CD14-positive monocyte (primary cell): ENCODE measurements around the gene MED28. TPM values are rescaled to one million over a fixed set of nuclear protein-coding genes. Genes with fewer than 3 reads are reported as not detected.

Experiments
- DNase-seq, 3 donors: peaks; one replicate each; pipeline ENCODE4 v3.0.0-alpha.2; 2011 to 2022
- H2AFZ ChIP-seq: 2 replicates; pipeline ENCODE4 v1.6.0; 2012; ENCODE audit warnings: mild to moderate bottlenecking, low read depth, low read length, inconsistent platforms; ENCODE audit not compliant: insufficient read depth, poor library complexity, severe bottlenecking
- H3K27ac ChIP-seq, 2 donors: 1 replicate in 1 of 2; 2 replicates in 1 of 2; pipeline ENCODE4 v1.5.1; 2012 to 2013; ENCODE audit warnings: low read length in 2 of 2, control low read depth in 1 of 2, inconsistent platforms in 1 of 2, low read depth in 1 of 2, mild to moderate bottlenecking in 1 of 2
- H3K27me3 ChIP-seq, 2 donors: one replicate each; pipeline versions ENCODE4 v1.6.0 to v1.6.1; 2011 to 2013; ENCODE audit warnings: low read length in 2 of 2; ENCODE audit not compliant: control insufficient read depth in 2 of 2, insufficient read depth in 2 of 2
- H3K36me3 ChIP-seq, 2 donors: replicated peaks in 1 of 2; 1 replicate in 1 of 2; 2 replicates in 1 of 2; pipeline versions ENCODE4 v1.5.1 to v1.6.1; 2012 to 2013; ENCODE audit warnings: low read length in 2 of 2, control low read depth in 1 of 2, inconsistent platforms in 1 of 2, mild to moderate bottlenecking in 1 of 2; ENCODE audit not compliant: insufficient read depth in 2 of 2, control insufficient read depth in 1 of 2
- H3K4me1 ChIP-seq, 2 donors: 1 replicate in 1 of 2; 2 replicates in 1 of 2; pipeline versions ENCODE4 v1.5.1 to v1.6.1; 2012 to 2013; ENCODE audit warnings: low read length in 2 of 2, control low read depth in 1 of 2, inconsistent platforms in 1 of 2, mild to moderate bottlenecking in 1 of 2, moderate library complexity in 1 of 2; ENCODE audit not compliant: insufficient read depth in 2 of 2, control insufficient read depth in 1 of 2
- H3K4me2 ChIP-seq: replicated peaks from 2 replicates; pipeline ENCODE3; 2012; ENCODE audit warnings: low read length, moderate library complexity, mild to moderate bottlenecking; ENCODE audit not compliant: poor library complexity, severe bottlenecking; ENCODE audit errors: extremely low read depth
- H3K4me3 ChIP-seq, 3 experiments: fragments of 200-600 bp in 1 of 3; sonication (generic) in 1 of 3; replicated peaks in 1 of 3; 1 replicate in 2 of 3; 2 replicates in 1 of 3; pipeline ENCODE4 v1.5.1; 2011 to 2013; ENCODE audit warnings: low read length in 3 of 3, mild to moderate bottlenecking in 3 of 3, control low read depth in 2 of 3, low read depth in 2 of 3, inconsistent platforms in 1 of 3, moderate library complexity in 1 of 3
- H3K79me2 ChIP-seq: 2 replicates; pipeline ENCODE4 v1.6.0; 2012; ENCODE audit warnings: mild to moderate bottlenecking, control low read depth, inconsistent platforms, low read length, moderate library complexity; ENCODE audit not compliant: insufficient read depth
- H3K9ac ChIP-seq: 2 replicates; pipeline ENCODE4 v1.6.0; 2017; ENCODE audit warnings: low read length, mild to moderate bottlenecking; ENCODE audit not compliant: insufficient read depth, poor library complexity, severe bottlenecking
- H3K9me3 ChIP-seq, 2 donors: replicated peaks in 1 of 2; 1 replicate in 1 of 2; 2 replicates in 1 of 2; pipeline versions ENCODE4 v1.5.1 to v1.6.1; 2012 to 2013; ENCODE audit warnings: low read length in 2 of 2, control low read depth in 1 of 2; ENCODE audit not compliant: control insufficient read depth in 1 of 2, insufficient read depth in 1 of 2
- H4K20me1 ChIP-seq: 2 replicates; pipeline ENCODE4 v1.6.0; 2012; ENCODE audit warnings: mild to moderate bottlenecking, low read length, control low read depth, moderate library complexity; ENCODE audit not compliant: insufficient read depth
- H3K27ac Mint-ChIP-seq, 7 donors: one replicate each; pipeline ENCODE4 v1.8.0; 2020; ENCODE audit warnings: mild to moderate bottlenecking in 7 of 7, mixed read lengths in 7 of 7, moderate library complexity in 6 of 7, inconsistent platforms in 2 of 7
- H3K27me3 Mint-ChIP-seq, 3 donors: one replicate each; pipeline ENCODE4 v1.8.0; 2021 to 2022; ENCODE audit warnings: low read depth in 3 of 3, mild to moderate bottlenecking in 3 of 3, mixed read lengths in 3 of 3, moderate library complexity in 3 of 3, inconsistent platforms in 1 of 3
- H3K36me3 Mint-ChIP-seq, 2 donors: one replicate each; pipeline ENCODE4 v1.8.0; 2020; ENCODE audit warnings: mixed read lengths in 2 of 2, inconsistent platforms in 1 of 2, mild to moderate bottlenecking in 1 of 2
- H3K4me1 Mint-ChIP-seq: one replicate; pipeline ENCODE4 v1.8.0; 2020; ENCODE audit warnings: mild to moderate bottlenecking, mixed read lengths
- H3K4me3 Mint-ChIP-seq, 2 donors: one replicate each; pipeline ENCODE4 v1.8.0; 2020; ENCODE audit warnings: mild to moderate bottlenecking in 2 of 2, mixed read lengths in 2 of 2, moderate library complexity in 1 of 2
- H3K9me3 Mint-ChIP-seq, 7 donors: one replicate each; pipeline ENCODE4 v1.8.0; 2020 to 2022; ENCODE audit warnings: mixed read lengths in 7 of 7, mild to moderate bottlenecking in 6 of 7, moderate library complexity in 6 of 7, inconsistent platforms in 2 of 7
- WGBS: methylation state at CpG from one replicate; pipeline ENCODE4 v1.1.5; 2013; ENCODE audit warnings: missing lambda C conversion rate; ENCODE audit not compliant: insufficient coverage; 5-methylcytosine and 5-hydroxymethylcytosine counted together
- intact Hi-C, 2 donors: fragments of 100-400 bp; cut with micrococcal nuclease; formaldehyde crosslinking; loops; one replicate each; pipeline versions ENCODE4 v1.15.0 to v1.15.1; 2023
- polyA plus RNA-seq, 3 donors: library from polyadenylated mRNA; depleted of rRNA in 1 of 3; unstranded in 2 of 3; stranded (reverse) in 1 of 3; fragments of 300-500 nt in 2 of 3; fragments of >200 nt in 1 of 3; fragmentation: Illumina TruSeq in 2 of 3; gene quantifications; 1 replicate in 2 of 3; 2 replicates in 1 of 3; pipeline ENCODE4 v1.2.3, GENCODE V29; 2012 to 2021
- TF ChIP-seq, protein P1 (sequence below): fragments of 200-600 bp; IDR thresholded peaks from one replicate; pipeline ENCODE4 v1.8.0; 2022; ENCODE audit warnings: antibody characterized with exemption, mild to moderate bottlenecking

Gene MED28
- polyA plus RNA-seq, 3 donors = 8.6 to 46.4 (median 43.5) TPM

DNA sequence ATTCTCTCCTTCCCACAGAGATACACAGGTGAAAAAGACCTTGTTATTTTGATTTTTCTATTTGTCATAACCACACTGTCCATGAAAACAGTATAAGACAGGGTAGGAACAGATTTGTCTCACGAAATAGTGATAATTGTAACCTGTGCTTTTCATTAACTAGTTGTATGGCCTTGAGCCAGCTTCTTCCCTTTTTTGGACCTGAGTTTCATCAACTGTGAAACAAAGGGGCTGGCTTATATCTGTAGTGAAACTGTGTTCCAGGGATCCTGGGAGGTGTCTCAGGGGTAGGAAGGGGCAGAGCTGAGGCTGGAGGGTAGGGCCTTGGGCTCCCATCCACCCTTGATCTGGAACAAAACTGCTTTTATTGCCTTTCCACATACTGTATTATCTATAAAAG, 50.9 kb downstream of the MED28 start:
- no peak for DNase-seq
- Histone ChIP-seq H3K27ac (no peak overlapping the region), H3K36me3 (no peaks in the 10 kb centered on the region), H4K20me1 (no peaks in the 10 kb centered on the region), H3K9me3 (no peaks in the 10 kb centered on the region), H3K4me3 (no peak overlapping the region), H3K27me3 (no peaks in the 10 kb centered on the region), H3K9ac (no peak overlapping the region), H3K4me1 (peaks cover 11 to 25% of the 10 kb centered on the region in 2 donors), H3K79me2 (no peaks in the 10 kb centered on the region), H3K4me2 (no peak overlapping the region), H2AFZ (peak overlapping the region; percentile 24)
- Mint-ChIP-seq H3K4me3 (no peak overlapping the region), H3K36me3 (no peaks in the 10 kb centered on the region), H3K27ac (no peak overlapping the region), H3K4me1 (peaks cover 25% of the 10 kb centered on the region), H3K27me3 (peaks cover 1 to 2% (median 2%) of the 10 kb centered on the region in 3 donors), H3K9me3 (peaks cover 0 to 3% (median 0%) of the 10 kb centered on the region in 7 donors)
- WGBS = no CpG with 5 or more reads among the region's 1 CpG
- TF ChIP-seq, protein P1, sequence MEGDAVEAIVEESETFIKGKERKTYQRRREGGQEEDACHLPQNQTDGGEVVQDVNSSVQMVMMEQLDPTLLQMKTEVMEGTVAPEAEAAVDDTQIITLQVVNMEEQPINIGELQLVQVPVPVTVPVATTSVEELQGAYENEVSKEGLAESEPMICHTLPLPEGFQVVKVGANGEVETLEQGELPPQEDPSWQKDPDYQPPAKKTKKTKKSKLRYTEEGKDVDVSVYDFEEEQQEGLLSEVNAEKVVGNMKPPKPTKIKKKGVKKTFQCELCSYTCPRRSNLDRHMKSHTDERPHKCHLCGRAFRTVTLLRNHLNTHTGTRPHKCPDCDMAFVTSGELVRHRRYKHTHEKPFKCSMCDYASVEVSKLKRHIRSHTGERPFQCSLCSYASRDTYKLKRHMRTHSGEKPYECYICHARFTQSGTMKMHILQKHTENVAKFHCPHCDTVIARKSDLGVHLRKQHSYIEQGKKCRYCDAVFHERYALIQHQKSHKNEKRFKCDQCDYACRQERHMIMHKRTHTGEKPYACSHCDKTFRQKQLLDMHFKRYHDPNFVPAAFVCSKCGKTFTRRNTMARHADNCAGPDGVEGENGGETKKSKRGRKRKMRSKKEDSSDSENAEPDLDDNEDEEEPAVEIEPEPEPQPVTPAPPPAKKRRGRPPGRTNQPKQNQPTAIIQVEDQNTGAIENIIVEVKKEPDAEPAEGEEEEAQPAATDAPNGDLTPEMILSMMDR = no peak
- intact Hi-C loops = no loop called here

DNA sequence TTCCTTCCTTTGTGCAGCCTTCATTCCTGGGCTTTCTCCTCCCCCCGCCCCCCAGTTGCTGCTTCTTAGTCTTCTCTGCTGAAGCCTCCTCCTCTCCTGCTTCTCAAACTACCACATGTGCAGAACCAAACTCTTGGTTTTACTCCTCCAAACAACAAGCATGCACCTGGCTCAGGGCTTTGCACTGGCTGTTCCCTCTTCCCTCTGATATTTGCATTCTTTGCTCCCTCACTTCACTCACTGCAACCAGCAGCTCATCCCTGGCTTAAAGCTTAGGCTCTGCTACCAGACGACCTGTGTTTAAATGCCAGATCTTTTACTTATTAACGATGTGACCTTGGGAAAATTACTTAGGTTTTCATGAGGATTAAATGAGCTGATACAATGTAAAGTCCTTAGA, 51.4 kb downstream of the MED28 start:
- intact Hi-C loops = no loop called here
- no CpG with 5 or more reads among the region's 3 CpGs for WGBS
- Histone ChIP-seq H3K4me3 (no peak overlapping the region), H3K27me3 (no peaks in the 10 kb centered on the region), H3K27ac (no peak overlapping the region), H3K36me3 (no peaks in the 10 kb centered on the region), H3K4me1 (peaks cover 11 to 25% of the 10 kb centered on the region in 2 donors), H3K4me2 (no peak overlapping the region), H4K20me1 (no peaks in the 10 kb centered on the region), H3K9ac (no peak overlapping the region), H2AFZ (peak overlapping the region; percentile 13), H3K79me2 (no peaks in the 10 kb centered on the region), H3K9me3 (no peaks in the 10 kb centered on the region)
- no peak for DNase-seq
- Mint-ChIP-seq H3K9me3 (peaks cover 0 to 3% (median 0%) of the 10 kb centered on the region in 7 donors), H3K27ac (peak overlapping the region in 1 of 7 donors; percentile 38), H3K4me1 (peaks cover 25% of the 10 kb centered on the region), H3K4me3 (no peak overlapping the region), H3K36me3 (no peaks in the 10 kb centered on the region), H3K27me3 (peaks cover under 1 to 3% (median 2%) of the 10 kb centered on the region in 3 donors)
- TF ChIP-seq, protein P1 = no peak
